IPS DF 6.9 (cell line): ENCODE measurements around the gene CLASP2.
A peak's percentile ranks its signal among the peaks of the same experiment; 100 is the strongest.

ENCODE experiments used
- DNase-seq: peaks from one replicate; pipeline ENCODE4 v3.0.0-alpha.2; 2013; ENCODE audit warnings: low read depth, low spot score
- H3K27ac ChIP-seq: one replicate; pipeline ENCODE4 v1.5.1; 2013; ENCODE audit warnings: low read length, control low read depth
- H3K27me3 ChIP-seq: 2 replicates; pipeline ENCODE4 v1.6.1; 2013; ENCODE audit warnings: mild to moderate bottlenecking, low read length; ENCODE audit not compliant: control insufficient read depth, insufficient read depth
- H3K36me3 ChIP-seq: 2 replicates; pipeline ENCODE4 v1.6.1; 2013; ENCODE audit warnings: low read length; ENCODE audit not compliant: control insufficient read depth, insufficient read depth
- H3K4me1 ChIP-seq: 2 replicates; pipeline ENCODE4 v1.6.1; 2013; ENCODE audit warnings: low read length; ENCODE audit not compliant: control insufficient read depth, insufficient read depth
- H3K4me3 ChIP-seq: 2 replicates; pipeline ENCODE4 v1.5.1; 2013; ENCODE audit warnings: mild to moderate bottlenecking, low read length
- H3K9me3 ChIP-seq: 2 replicates; pipeline ENCODE4 v1.6.1; 2013; ENCODE audit warnings: low read length, inconsistent platforms; ENCODE audit not compliant: control insufficient read depth, insufficient read depth
- WGBS: extraction: QIAGEN DNeasy Blood & Tissue Kit; methylation state at CpG from one replicate; pipeline ENCODE4 v1.1.7; 2013; ENCODE audit warnings: mixed read lengths, missing lambda C conversion rate; ENCODE audit not compliant: insufficient read length, insufficient coverage; 5-methylcytosine and 5-hydroxymethylcytosine counted together

CLASP2 gene

GRCh38 chr3:33597257-33597689 lies 120.8 kb downstream of the CLASP2 start:
- no peaks in the 10 kb centered on the region for H3K36me3 ChIP-seq
- WGBS, result no CpG with 5 or more reads among the region's 2 CpGs
- H3K4me3 ChIP-seq, result no peak overlapping the region
- DNase-seq, result no peak
- no peaks in the 10 kb centered on the region for H3K4me1 ChIP-seq
- no peak overlapping the region for H3K27ac ChIP-seq
- no peaks in the 10 kb centered on the region for H3K27me3 ChIP-seq
- H3K9me3 ChIP-seq, result no peaks in the 10 kb centered on the region

DNA sequence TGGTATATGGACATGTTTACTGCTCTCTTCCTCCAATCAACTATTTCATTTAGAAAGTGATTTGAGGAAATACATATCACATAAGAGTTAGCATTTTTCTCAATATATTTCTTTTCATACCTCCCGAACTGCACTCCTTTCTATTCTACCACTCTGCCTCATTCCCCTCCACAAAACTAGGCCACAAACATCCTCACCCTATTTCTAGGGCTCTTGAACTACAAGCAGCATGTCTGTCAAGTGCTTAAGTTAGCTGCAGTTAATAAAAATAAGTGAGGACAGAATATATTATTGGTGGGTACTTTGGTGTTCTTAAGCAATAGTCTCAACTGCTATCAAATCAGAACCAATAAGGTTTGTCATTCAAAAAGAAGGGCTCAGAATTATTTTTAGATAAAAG lies 125.1 kb downstream of the CLASP2 start:
- no peak overlapping the region for H3K27ac ChIP-seq
- H3K4me1 ChIP-seq, result no peaks in the 10 kb centered on the region
- H3K9me3 ChIP-seq, result no peaks in the 10 kb centered on the region
- WGBS, result 100% methylated on average over 1 of the region's 1 CpG
- DNase-seq, result no peak
- H3K36me3 ChIP-seq, result no peaks in the 10 kb centered on the region; the same call in 1 of the 2 replicates
- H3K27me3 ChIP-seq, result no peaks in the 10 kb centered on the region
- no peak overlapping the region for H3K4me3 ChIP-seq

GRCh38 chr3:33590541-33590940 lies 127.5 kb downstream of the CLASP2 start:
- Histone ChIP-seq H3K36me3 (no peaks in the 10 kb centered on the region; the same call in 1 of the 2 replicates), H3K27ac (no peak overlapping the region), H3K27me3 (no peaks in the 10 kb centered on the region), H3K4me1 (no peaks in the 10 kb centered on the region), H3K4me3 (no peak overlapping the region), H3K9me3 (no peaks in the 10 kb centered on the region)
- WGBS, result no CpG with 5 or more reads among the region's 2 CpGs
- DNase-seq, result no peak

- no CpG with 5 or more reads among the region's 3 CpGs for WGBS
- no peaks in the 10 kb centered on the region for H3K27me3 ChIP-seq
- no peak for DNase-seq
- no peak overlapping the region for H3K27ac ChIP-seq
- no peak overlapping the region for H3K4me3 ChIP-seq
- no peaks in the 10 kb centered on the region for H3K4me1 ChIP-seq
- no peaks in the 10 kb centered on the region for H3K9me3 ChIP-seq
- no peaks in the 10 kb centered on the region for H3K36me3 ChIP-seq
These were observed 131.7 kb downstream of the CLASP2 start for GRCh38 chr3:33586402-33586801.

DNA sequence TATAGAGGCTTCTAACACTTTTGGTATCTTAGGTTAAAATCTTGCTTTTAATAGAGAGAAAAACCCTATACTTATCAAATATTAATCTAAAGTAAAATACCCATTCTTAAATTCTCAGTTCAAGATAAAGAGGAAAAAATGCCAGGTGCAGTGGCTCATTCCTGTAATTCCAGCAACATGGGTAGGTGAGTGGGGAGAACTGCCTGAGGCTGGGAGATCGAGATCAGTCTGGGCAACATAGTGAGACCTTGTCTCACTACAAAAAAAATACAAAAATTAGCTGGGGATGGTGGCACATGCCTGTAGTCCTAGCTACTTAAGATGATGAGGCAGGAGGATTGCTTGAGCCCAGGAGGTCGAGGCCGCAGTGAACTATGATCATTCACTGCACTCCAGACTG lies 135.8 kb downstream of the CLASP2 start:
- Histone ChIP-seq H3K27ac (no peak overlapping the region), H3K36me3 (no peaks in the 10 kb centered on the region)
- no CpG with 5 or more reads among the region's 3 CpGs for WGBS

DNA sequence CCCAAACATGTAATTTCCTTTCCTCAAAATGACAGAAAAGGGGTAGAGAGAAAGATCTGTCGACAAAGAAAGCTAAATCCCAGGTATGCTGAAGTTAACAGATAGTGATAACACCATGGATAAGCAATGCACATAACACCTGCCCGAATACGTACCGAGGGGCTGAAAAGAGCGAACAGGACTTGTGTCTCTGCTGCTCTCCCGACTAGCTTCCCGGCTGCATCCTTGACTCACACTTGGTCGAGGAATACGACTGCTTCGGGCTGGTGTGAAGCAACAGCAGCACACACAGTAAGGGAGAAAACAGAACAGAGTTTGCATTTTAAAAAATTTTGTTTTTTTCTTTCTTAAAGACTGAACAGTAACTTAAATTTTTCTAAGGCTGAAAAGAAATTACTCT lies 136.4 kb downstream of the CLASP2 start:
- DNase-seq, result no peak
- Histone ChIP-seq H3K4me3 (no peak overlapping the region), H3K27me3 (no peaks in the 10 kb centered on the region), H3K27ac (no peak overlapping the region), H3K4me1 (peaks cover 2% of the 10 kb centered on the region; the same call in 1 of the 2 replicates), H3K36me3 (no peaks in the 10 kb centered on the region), H3K9me3 (no peaks in the 10 kb centered on the region)
- no CpG with 5 or more reads among the region's 10 CpGs for WGBS

More for the DNA sequence above, 135.8 kb downstream of the CLASP2 start:
- no peaks in the 10 kb centered on the region for H3K9me3 ChIP-seq
- no peak for DNase-seq
- peaks cover under 1% of the 10 kb centered on the region; the same call in 1 of the 2 replicates for H3K4me1 ChIP-seq
- H3K27me3 ChIP-seq, result no peaks in the 10 kb centered on the region
- H3K4me3 ChIP-seq, result no peak overlapping the region

- no peak overlapping the region for H3K27ac ChIP-seq
- H3K36me3 ChIP-seq, result no peaks in the 10 kb centered on the region
- no peaks in the 10 kb centered on the region for H3K9me3 ChIP-seq
- H3K27me3 ChIP-seq, result no peaks in the 10 kb centered on the region
- H3K4me1 ChIP-seq, result peaks cover 2% of the 10 kb centered on the region; the same call in 1 of the 2 replicates
- no peak overlapping the region for H3K4me3 ChIP-seq
- WGBS, result no CpG with 5 or more reads among the region's 2 CpGs
- no peak for DNase-seq
These were observed 138.2 kb downstream of the CLASP2 start for GRCh38 chr3:33579840-33580239.

GRCh38 chr3:33579178-33579510 lies 138.9 kb downstream of the CLASP2 start:
- Histone ChIP-seq H3K27ac (no peak overlapping the region), H3K4me1 (peaks cover 2% of the 10 kb centered on the region; the same call in 1 of the 2 replicates), H3K36me3 (no peaks in the 10 kb centered on the region), H3K4me3 (no peak overlapping the region), H3K27me3 (no peaks in the 10 kb centered on the region), H3K9me3 (no peaks in the 10 kb centered on the region)
- DNase-seq, result no peak
- WGBS, result no CpG with 5 or more reads among the region's 1 CpG

GRCh38 chr3:33578325-33579177 lies 139.5 kb downstream of the CLASP2 start:
- Histone ChIP-seq H3K27ac (no peak overlapping the region), H3K36me3 (no peaks in the 10 kb centered on the region), H3K4me3 (no peak overlapping the region), H3K9me3 (no peaks in the 10 kb centered on the region), H3K4me1 (peaks cover 2% of the 10 kb centered on the region; the same call in 1 of the 2 replicates), H3K27me3 (no peaks in the 10 kb centered on the region)
- no CpG with 5 or more reads among the region's 2 CpGs for WGBS
- DNase-seq, result no peak

DNA sequence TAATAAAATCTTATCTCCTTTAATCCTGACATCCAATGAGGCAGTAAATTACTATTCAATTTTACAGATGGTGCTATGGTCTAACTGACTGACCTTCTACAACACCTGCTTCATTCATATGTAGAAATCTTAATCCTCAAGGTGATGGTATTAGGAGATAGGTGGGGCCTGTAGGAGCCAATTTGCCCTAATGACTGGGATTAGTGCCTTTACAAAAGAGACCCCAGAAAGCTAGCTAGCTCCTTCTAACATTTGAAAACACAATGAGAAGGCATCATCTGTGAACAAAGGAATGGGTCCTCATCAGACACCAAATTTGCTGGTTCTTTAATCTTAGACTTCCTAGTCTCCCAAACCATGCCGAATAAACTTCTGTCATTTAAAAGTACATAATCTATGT lies 140.5 kb downstream of the CLASP2 start:
- peaks cover 2% of the 10 kb centered on the region; the same call in 1 of the 2 replicates for H3K4me1 ChIP-seq
- no peaks in the 10 kb centered on the region for H3K9me3 ChIP-seq
- H3K27me3 ChIP-seq, result no peaks in the 10 kb centered on the region
- no CpG with 5 or more reads among the region's 1 CpG for WGBS
- H3K36me3 ChIP-seq, result peaks cover 3% of the 10 kb centered on the region; the same call in 1 of the 2 replicates
- H3K27ac ChIP-seq, result no peak overlapping the region
- peak; percentile 48 for DNase-seq
- H3K4me3 ChIP-seq, result no peak overlapping the region
